HEK293 (cell line): ENCODE data around the gene MEOX1.
"Not testable (repeated sequence)": the region's sequence is repeated elsewhere in the genome, so short reads cannot be mapped to it uniquely, and the experiment has no call there.

Source experiments
- CTCF ChIP-seq: fragments of 450-650 bp; formaldehyde crosslinking; IDR thresholded peaks from 2 replicates; pipeline ENCODE4 v1.5.1; 2016; ENCODE audit warnings: missing biosample characterization, missing genetic modification characterization
- REPIN1 ChIP-seq: fragments of 450-650 bp; formaldehyde crosslinking; IDR thresholded peaks from 2 replicates; pipeline ENCODE4 v1.5.1; 2017; ENCODE audit warnings: missing biosample characterization, missing genetic modification characterization, low read depth
- REST ChIP-seq: fragments of 450-650 bp; formaldehyde crosslinking; IDR thresholded peaks from 2 replicates; pipeline ENCODE4 v1.5.1; 2016; ENCODE audit warnings: missing biosample characterization, missing genetic modification characterization
- ZBTB20 ChIP-seq: fragments of 450-650 bp; formaldehyde crosslinking; IDR thresholded peaks from 2 replicates; pipeline ENCODE4 v1.5.1; 2016; ENCODE audit warnings: missing biosample characterization, missing genetic modification characterization
- ZNF146 ChIP-seq: fragments of 450-650 bp; formaldehyde crosslinking; IDR thresholded peaks from 2 replicates; pipeline ENCODE4 v1.5.1; 2016; ENCODE audit warnings: missing biosample characterization, missing genetic modification characterization
- ZNF169 ChIP-seq: fragments of 450-650 bp; formaldehyde crosslinking; IDR thresholded peaks from 2 replicates; pipeline ENCODE4 v1.5.1; 2016; ENCODE audit warnings: missing biosample characterization, missing genetic modification characterization
- ZNF202 ChIP-seq: fragments of 450-650 bp; formaldehyde crosslinking; IDR thresholded peaks from 2 replicates; pipeline ENCODE4 v1.5.1; 2016; ENCODE audit warnings: missing biosample characterization, missing genetic modification characterization, borderline replicate concordance
- ZNF394 ChIP-seq: fragments of 450-650 bp; formaldehyde crosslinking; IDR thresholded peaks from 2 replicates; pipeline ENCODE4 v1.5.1; 2016; ENCODE audit warnings: missing biosample characterization, missing genetic modification characterization, mild to moderate bottlenecking, moderate library complexity, borderline replicate concordance
- ZNF513 ChIP-seq: fragments of 450-650 bp; IDR thresholded peaks from 2 replicates; pipeline ENCODE4 v1.5.1; 2018; ENCODE audit warnings: missing biosample characterization, missing genetic modification characterization
- ZNF558 ChIP-seq: fragments of 450-650 bp; formaldehyde crosslinking; IDR thresholded peaks from 2 replicates; pipeline ENCODE4 v1.5.1; 2016; ENCODE audit warnings: missing biosample characterization, missing genetic modification characterization

GRCh38 chr17:43602556-43602955, 59.2 kb downstream of the MEOX1 start:
- TF ChIP-seq ZNF169 (tag by site-specific recombination); ZNF558 (tag by site-specific recombination); ZNF513 (tag by site-specific recombination); CTCF; ZNF202; ZNF394; REST; ZBTB20 (tag by site-specific recombination); REPIN1 (tag by site-specific recombination); ZNF146 (tag by site-specific recombination): not testable (repeated sequence)
